Measurements from ENCODE around the gene ALOX15. TPM values are rescaled to one million over a fixed set of nuclear protein-coding genes. Genes with fewer than 3 reads are reported as not detected.
"Not testable (repeated sequence)": the region's sequence is repeated elsewhere in the genome, so short reads cannot be mapped to it uniquely, and the experiment has no call there.

The ALOX15 gene
- total RNA-seq, 1 donor from 2014 or later = not detected

- no peak for DNase-seq (ENCODE audit: extremely low read depth, low read depth, low spot score)
Observed at GRCh38 chr17:4657678-4658077, 16.2 kb upstream of the ALOX15 start.

GRCh38 chr17:4655933-4656332, 14.5 kb upstream of the ALOX15 start:
- DNase-seq (ENCODE audit: extremely low read depth, low read depth, low spot score) = not testable (repeated sequence)

DNA sequence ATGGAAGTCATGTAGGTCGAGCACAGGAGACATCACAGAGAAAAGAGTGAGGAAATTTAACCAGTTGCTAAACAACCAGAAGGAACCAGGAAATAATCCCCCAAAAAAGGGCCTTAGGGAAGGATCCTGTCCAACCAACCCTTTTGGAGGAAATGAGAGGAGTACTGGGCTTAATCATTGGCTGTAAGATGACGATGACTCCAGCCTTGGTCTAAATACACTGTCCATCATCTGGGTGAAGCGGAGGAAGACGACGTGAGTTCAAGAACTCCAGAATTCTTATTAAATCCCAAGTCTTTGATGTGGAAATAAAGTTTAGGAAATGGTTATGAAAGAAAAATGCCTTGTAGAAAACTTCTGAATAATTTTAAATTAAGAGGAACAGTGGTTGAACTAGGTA, 11.5 kb upstream of the ALOX15 start:
- no peak for DNase-seq (ENCODE audit: extremely low read depth, low read depth, low spot score)

DNA sequence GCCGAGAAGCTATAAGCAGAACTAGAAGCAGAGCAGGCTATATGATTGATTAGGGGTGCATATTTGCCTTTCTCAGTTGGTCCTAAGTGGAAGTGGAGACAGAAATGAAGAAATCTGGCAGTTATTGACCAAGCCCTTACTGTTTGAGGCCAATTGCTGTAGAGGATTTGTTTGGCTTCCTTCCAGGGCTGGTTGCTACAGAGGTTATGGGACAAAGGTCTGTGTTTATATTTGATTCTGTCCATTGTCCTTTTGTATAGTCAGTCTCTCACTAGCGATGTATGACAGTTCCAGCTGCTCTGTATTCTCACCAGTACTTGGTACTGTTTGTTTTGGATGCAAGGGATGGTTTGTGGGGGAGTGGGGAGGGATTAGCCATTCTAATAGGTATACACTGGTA, 7.3 kb upstream of the ALOX15 start:
- DNase-seq (ENCODE audit: extremely low read depth, low read depth, low spot score) = no peak

GRCh38 chr17:4645642-4646041, 4.2 kb upstream of the ALOX15 start:
- DNase-seq (ENCODE audit: extremely low read depth, low read depth, low spot score) = no peak

GRCh38 chr17:4643676-4644075, 2.2 kb upstream of the ALOX15 start:
- DNase-seq (ENCODE audit: extremely low read depth, low read depth, low spot score) = no peak

DNA sequence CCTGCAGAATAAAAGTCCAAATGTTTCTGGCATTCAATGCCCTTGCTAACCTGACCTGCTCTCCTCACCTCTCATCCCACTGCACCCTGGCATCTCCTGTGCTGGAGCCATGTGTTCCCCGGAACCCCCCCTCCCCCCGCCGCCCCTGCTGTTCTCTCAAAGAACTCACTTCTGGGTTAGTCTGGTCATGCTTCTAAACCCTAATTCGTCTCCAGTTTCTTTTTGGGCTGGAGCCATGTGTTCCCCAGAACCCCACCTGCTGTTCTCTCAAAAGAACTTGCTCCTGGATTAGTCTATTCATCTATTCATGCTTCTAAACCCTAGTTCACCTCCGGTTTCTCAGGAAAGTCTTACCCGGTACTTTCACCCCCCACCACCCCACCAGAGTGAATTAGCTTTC, 808 bp upstream of the ALOX15 start:
- DNase-seq (ENCODE audit: extremely low read depth, low read depth, low spot score) = no peak

DNA sequence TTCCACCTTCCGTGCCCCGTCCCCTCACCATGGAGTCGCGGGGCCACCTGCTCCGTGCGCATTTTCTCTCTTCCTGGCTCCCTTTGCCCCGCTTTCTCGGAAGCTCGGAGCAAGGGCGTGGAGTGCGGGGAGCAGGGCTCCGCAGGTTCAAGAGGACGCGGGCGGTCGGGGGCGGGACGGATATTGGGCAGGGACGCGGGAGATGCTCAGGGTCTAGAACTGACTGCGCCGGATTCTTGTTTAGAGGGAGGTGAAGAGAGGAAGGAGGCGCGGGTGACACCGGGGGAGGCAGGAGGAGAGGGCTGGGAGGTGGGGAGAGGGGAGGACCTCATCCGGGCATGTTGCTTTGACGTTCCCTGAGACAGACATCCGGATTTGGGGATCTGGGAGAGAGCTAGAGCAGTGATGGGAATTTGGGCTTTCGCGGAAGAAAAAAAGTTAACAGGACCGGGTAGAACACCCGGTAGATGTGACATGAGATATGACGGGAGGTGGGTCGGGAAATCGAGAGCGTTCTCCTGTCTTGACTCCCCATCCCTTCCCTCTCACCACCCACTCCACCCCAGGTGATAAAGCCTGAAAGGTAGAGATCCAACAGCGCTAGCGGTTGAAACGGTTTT, 799 bp downstream of the ALOX15 start:
- DNase-seq (ENCODE audit: extremely low read depth, low read depth, low spot score) = not testable (repeated sequence)

- not testable (repeated sequence) for DNase-seq (ENCODE audit: extremely low read depth, low read depth, low spot score)
Observed at GRCh38 chr17:4639301-4640059, 2.0 kb downstream of the ALOX15 start.

GRCh38 chr17:4638766-4639165, 2.7 kb downstream of the ALOX15 start:
- DNase-seq (ENCODE audit: extremely low read depth, low read depth, low spot score) = not testable (repeated sequence)

- no peak for DNase-seq (ENCODE audit: extremely low read depth, low read depth, low spot score)
Observed at GRCh38 chr17:4636474-4637100, 4.9 kb downstream of the ALOX15 start.

DNA sequence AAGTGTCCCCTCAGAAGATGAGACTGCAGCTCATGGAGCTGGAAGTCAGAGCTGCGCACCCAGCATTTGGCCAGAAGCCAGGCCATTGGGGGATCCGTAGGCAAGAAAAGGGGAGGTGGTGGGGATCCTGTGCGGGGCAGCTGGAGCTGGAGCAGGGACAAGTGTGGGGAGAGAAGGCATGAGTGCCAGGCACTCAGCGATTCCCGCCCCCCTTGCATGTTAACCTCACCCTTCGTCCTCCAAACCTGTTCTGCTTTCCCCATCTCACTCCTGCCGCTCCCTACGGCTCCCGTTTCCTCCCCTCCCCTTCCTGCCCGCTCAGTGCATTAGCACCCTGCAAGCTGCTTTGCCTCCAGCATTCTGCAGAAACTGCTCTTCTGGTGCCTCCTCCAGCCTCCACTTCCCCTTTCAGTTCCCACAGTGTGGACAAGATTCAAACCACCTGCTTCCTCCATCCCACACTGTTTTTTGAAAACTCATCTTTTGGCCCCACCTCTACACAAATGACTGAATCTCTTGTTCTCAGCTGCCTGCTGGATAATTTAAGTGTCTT, 5.6 kb downstream of the ALOX15 start:
- no peak for DNase-seq (ENCODE audit: extremely low read depth, low read depth, low spot score)

DNA sequence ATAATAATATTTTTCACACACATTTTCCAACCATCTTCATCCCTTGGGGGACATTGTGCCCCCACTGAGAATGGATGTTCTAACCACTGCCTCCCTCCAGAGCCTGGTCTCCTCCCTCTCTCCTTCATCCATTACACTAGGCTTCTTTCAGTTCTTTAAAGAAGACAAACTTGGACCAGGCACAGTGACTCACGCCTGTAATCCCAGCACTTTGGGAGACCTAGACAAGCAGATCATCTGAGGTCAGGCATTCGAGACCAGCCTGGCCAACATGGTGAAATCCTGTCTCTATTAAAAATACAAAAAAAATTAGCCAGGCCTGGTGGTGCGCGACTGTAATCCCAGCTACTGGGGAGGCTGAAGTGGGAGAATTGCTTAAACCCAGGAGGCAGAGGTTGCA, 6.5 kb downstream of the ALOX15 start:
- no peak for DNase-seq (ENCODE audit: extremely low read depth, low read depth, low spot score)

DNA sequence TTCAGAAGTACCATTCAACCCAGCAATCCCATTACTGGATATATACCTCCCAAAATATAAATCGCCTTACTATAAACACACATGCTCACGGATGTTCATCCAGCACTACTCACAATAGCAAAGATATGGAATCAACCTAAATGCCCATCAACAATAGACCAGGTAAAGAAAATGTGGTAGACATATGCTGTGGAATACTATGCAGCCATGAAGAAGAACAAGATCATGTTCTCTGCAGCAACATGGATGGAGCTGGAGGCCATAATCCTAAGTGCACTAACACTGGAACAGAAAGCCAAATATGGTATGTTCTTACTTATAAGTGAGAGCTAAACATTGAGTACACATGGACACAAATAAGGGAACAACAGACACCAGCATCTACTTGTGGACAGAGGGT, 7.8 kb downstream of the ALOX15 start:
- DNase-seq (ENCODE audit: extremely low read depth, low read depth, low spot score) = no peak

- no peak for DNase-seq (ENCODE audit: extremely low read depth, low read depth, low spot score)
Observed at GRCh38 chr17:4632581-4632920, 8.9 kb downstream of the ALOX15 start.

GRCh38 chr17:4631836-4632580, 9.5 kb downstream of the ALOX15 start:
- DNase-seq (ENCODE audit: extremely low read depth, low read depth, low spot score) = no peak

DNA sequence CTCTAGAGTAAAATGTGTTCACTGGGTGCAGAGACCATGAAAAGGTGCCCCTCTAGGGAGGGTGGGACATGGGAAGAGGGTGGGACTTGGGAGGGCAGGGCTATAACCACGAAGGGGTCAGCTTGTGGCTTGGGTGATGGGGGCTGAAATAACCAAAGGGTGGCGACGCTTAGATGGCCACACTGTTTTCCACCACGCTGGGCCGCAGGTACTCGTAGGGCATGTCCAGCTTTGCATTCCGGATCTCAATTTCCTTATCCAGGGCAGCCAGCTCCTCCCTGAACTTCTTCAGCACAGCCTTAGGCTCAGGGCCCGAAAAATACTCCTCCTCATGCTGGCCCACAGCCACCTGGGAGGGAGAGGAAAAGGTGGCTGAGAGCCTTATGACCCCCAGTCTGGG, 10.0 kb downstream of the ALOX15 start:
- DNase-seq (ENCODE audit: extremely low read depth, low read depth, low spot score) = no peak

GRCh38 chr17:4626734-4627256, 14.7 kb downstream of the ALOX15 start:
- DNase-seq (ENCODE audit: extremely low read depth, low read depth, low spot score) = no peak

DNA sequence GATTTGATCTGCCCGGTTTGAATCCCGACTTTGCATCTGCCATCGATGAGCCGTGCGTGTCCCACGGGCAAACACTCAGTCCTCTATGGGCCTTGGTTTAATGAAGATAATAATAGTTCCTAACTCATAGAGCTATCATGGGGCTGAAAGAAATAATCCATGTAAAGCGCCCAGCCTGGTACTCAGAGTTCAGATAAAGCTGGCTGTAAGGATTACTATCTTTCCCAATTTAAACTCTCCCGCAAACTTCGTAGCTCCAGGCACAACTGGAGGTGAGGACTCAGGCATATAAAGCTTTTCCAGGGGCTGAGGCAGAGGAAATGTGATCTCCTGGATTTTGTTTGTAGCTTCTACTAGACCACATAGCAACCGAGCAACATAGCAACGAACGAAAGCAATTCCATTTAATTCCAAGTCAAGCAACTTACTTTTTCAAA, 16.3 kb downstream of the ALOX15 start:
- no peak for DNase-seq (ENCODE audit: extremely low read depth, low read depth, low spot score)

- not testable (repeated sequence) for DNase-seq (ENCODE audit: extremely low read depth, low read depth, low spot score)
Observed at GRCh38 chr17:4624451-4624911, 17.0 kb downstream of the ALOX15 start.

GRCh38 chr17:4623249-4623648, 18.2 kb downstream of the ALOX15 start:
- DNase-seq (ENCODE audit: extremely low read depth, low read depth, low spot score) = no peak

Measured in glomerular endothelial cell (primary cell).